GM19025 (cell line): Measurements from ENCODE around the gene CLMN.

Experiments used
- ATAC-seq: cut with Tn5 transposase; IDR thresholded peaks from one replicate; pipeline ENCODE4 v1.9.1; 2021; ENCODE audit warnings: mild to moderate bottlenecking, low read depth, moderate library complexity; ENCODE audit not compliant: unreplicated experiment

The CLMN gene

GRCh38 chr14:95250140-95250769 is 69.5 kb downstream of the CLMN start:
- no peak for ATAC-seq

GRCh38 chr14:95248432-95248831 is 71.3 kb downstream of the CLMN start:
- ATAC-seq = no peak

GRCh38 chr14:95246870-95247269 is 72.8 kb downstream of the CLMN start:
- ATAC-seq = no peak

GRCh38 chr14:95245334-95245733 is 74.4 kb downstream of the CLMN start:
- no peak for ATAC-seq

GRCh38 chr14:95244587-95244986 is 75.1 kb downstream of the CLMN start:
- ATAC-seq = no peak

GRCh38 chr14:95242870-95243269 is 76.8 kb downstream of the CLMN start:
- ATAC-seq = no peak

- ATAC-seq = no peak
These were observed 78.6 kb downstream of the CLMN start for GRCh38 chr14:95240859-95241813.

- no peak for ATAC-seq
These were observed 81.0 kb downstream of the CLMN start for GRCh38 chr14:95238487-95239298.

GRCh38 chr14:95237958-95238340 is 81.8 kb downstream of the CLMN start:
- no peak for ATAC-seq

GRCh38 chr14:95237121-95237957 is 82.4 kb downstream of the CLMN start:
- no peak for ATAC-seq

GRCh38 chr14:95236221-95236620 is 83.5 kb downstream of the CLMN start:
- no peak for ATAC-seq

- ATAC-seq = no peak
These were observed 83.9 kb downstream of the CLMN start for GRCh38 chr14:95235767-95236166.

GRCh38 chr14:95235351-95235750 is 84.4 kb downstream of the CLMN start:
- no peak for ATAC-seq

- ATAC-seq = no peak
These were observed 85.3 kb downstream of the CLMN start for GRCh38 chr14:95234426-95234825.

- ATAC-seq = peak; percentile 84
These were observed 85.9 kb downstream of the CLMN start for GRCh38 chr14:95233702-95234241.

GRCh38 chr14:95232894-95233584 is 86.7 kb downstream of the CLMN start:
- ATAC-seq = no peak

GRCh38 chr14:95231966-95232633 is 87.6 kb downstream of the CLMN start:
- no peak for ATAC-seq

GRCh38 chr14:95229749-95230148 is 90.0 kb downstream of the CLMN start:
- ATAC-seq = no peak

- ATAC-seq = no peak
These were observed 91.5 kb downstream of the CLMN start for GRCh38 chr14:95228240-95228639.
